Glutamatergic neuron (in vitro differentiated cells): ENCODE data around the gene ITGA4. TPM values are rescaled to one million over a fixed set of nuclear protein-coding genes. Genes with fewer than 3 reads are reported as not detected.
"Not testable (repeated sequence)": the region's sequence is repeated elsewhere in the genome, so short reads cannot be mapped to it uniquely, and the experiment has no call there.

Source experiments
- DNase-seq: peaks from one replicate; pipeline ENCODE4 v3.0.0; 2022
- H3K27ac Mint-ChIP-seq: one replicate; pipeline ENCODE4 v1.8.0; 2020; ENCODE audit warnings: mild to moderate bottlenecking, mixed read lengths, inconsistent platforms; ENCODE audit not compliant: unreplicated experiment
- H3K27me3 Mint-ChIP-seq: one replicate; pipeline ENCODE4 v1.8.0; 2020; ENCODE audit warnings: mild to moderate bottlenecking, moderate library complexity, mixed read lengths, inconsistent platforms; ENCODE audit not compliant: unreplicated experiment
- H3K36me3 Mint-ChIP-seq: one replicate; pipeline ENCODE4 v1.8.0; 2020; ENCODE audit warnings: mild to moderate bottlenecking, mixed read lengths, inconsistent platforms; ENCODE audit not compliant: unreplicated experiment
- H3K4me1 Mint-ChIP-seq: one replicate; pipeline ENCODE4 v1.8.0; 2020; ENCODE audit warnings: mild to moderate bottlenecking, low read depth, mixed read lengths, inconsistent platforms; ENCODE audit not compliant: unreplicated experiment
- H3K4me3 Mint-ChIP-seq: one replicate; pipeline ENCODE4 v1.8.0; 2020; ENCODE audit warnings: mild to moderate bottlenecking, mixed read lengths, inconsistent platforms; ENCODE audit not compliant: unreplicated experiment
- H3K9me3 Mint-ChIP-seq: one replicate; pipeline ENCODE4 v1.8.0; 2020; ENCODE audit warnings: mild to moderate bottlenecking, moderate library complexity, mixed read lengths, inconsistent platforms; ENCODE audit not compliant: unreplicated experiment
- CTCF ChIP-seq: fragments of 200-600 bp; sonication (generic); IDR thresholded peaks from one replicate; pipeline ENCODE4 v1.5.0; 2021; ENCODE audit not compliant: partially characterized antibody, unreplicated experiment
- total RNA-seq: library from RNA; stranded (reverse); fragmentation: NEBNext Ultra II Directional; extraction: Animal tissue kit (Norgen Biotek cat#: 25700); gene quantifications from one replicate; pipeline ENCODE4 v1.2.1, GENCODE V29; 2021; ENCODE audit not compliant: unreplicated experiment

The ITGA4 gene
- total RNA-seq, 1 donor from 2014 or later = 5.4 TPM

GRCh38 chr2:181444654-181445053 lies 12.5 kb upstream of the ITGA4 start:
- no peak for DNase-seq
- no peaks in the 10 kb centered on the region for H3K36me3 Mint-ChIP-seq
- H3K9me3 Mint-ChIP-seq = no peaks in the 10 kb centered on the region
- H3K27ac Mint-ChIP-seq = no peak overlapping the region
- TF ChIP-seq CTCF = no peak
- no peak overlapping the region for H3K4me3 Mint-ChIP-seq
- H3K27me3 Mint-ChIP-seq = no peaks in the 10 kb centered on the region
- no peaks in the 10 kb centered on the region for H3K4me1 Mint-ChIP-seq

GRCh38 chr2:181446985-181447384 lies 10.2 kb upstream of the ITGA4 start:
- no peaks in the 10 kb centered on the region for H3K9me3 Mint-ChIP-seq
- H3K36me3 Mint-ChIP-seq = no peaks in the 10 kb centered on the region
- H3K27me3 Mint-ChIP-seq = no peaks in the 10 kb centered on the region
- DNase-seq = no peak
- no peak overlapping the region for H3K4me3 Mint-ChIP-seq
- no peak overlapping the region for H3K27ac Mint-ChIP-seq
- no peaks in the 10 kb centered on the region for H3K4me1 Mint-ChIP-seq
- TF ChIP-seq CTCF = no peak

GRCh38 chr2:181449278-181449677 lies 7.9 kb upstream of the ITGA4 start:
- not testable (repeated sequence) for H3K4me3 Mint-ChIP-seq, H3K27ac Mint-ChIP-seq, DNase-seq, H3K27me3 Mint-ChIP-seq, H3K4me1 Mint-ChIP-seq, H3K9me3 Mint-ChIP-seq, H3K36me3 Mint-ChIP-seq

GRCh38 chr2:181454686-181455450 lies 2.3 kb upstream of the ITGA4 start:
- no peak overlapping the region for H3K4me3 Mint-ChIP-seq
- no peak for TF ChIP-seq CTCF
- peaks cover 2% of the 10 kb centered on the region for H3K4me1 Mint-ChIP-seq
- DNase-seq = no peak
- H3K36me3 Mint-ChIP-seq = no peaks in the 10 kb centered on the region
- H3K9me3 Mint-ChIP-seq = no peaks in the 10 kb centered on the region
- H3K27ac Mint-ChIP-seq = no peak overlapping the region
- peaks cover 2% of the 10 kb centered on the region for H3K27me3 Mint-ChIP-seq

GRCh38 chr2:181456660-181457120 lies 496 bp upstream of the ITGA4 start:
- peaks cover 2% of the 10 kb centered on the region for H3K27me3 Mint-ChIP-seq
- H3K4me1 Mint-ChIP-seq = peaks cover 2% of the 10 kb centered on the region

More at GRCh38 chr2:181456660-181457120, 496 bp upstream of the ITGA4 start:
- Mint-ChIP-seq H3K9me3 (no peaks in the 10 kb centered on the region), H3K36me3 (no peaks in the 10 kb centered on the region), H3K27ac (no peak overlapping the region), H3K4me3 (peak overlapping the region; percentile 63)
- no peak for TF ChIP-seq CTCF
- DNase-seq = peak; percentile 22
